Measurements from ENCODE around the gene UQCRHL.

DNA sequence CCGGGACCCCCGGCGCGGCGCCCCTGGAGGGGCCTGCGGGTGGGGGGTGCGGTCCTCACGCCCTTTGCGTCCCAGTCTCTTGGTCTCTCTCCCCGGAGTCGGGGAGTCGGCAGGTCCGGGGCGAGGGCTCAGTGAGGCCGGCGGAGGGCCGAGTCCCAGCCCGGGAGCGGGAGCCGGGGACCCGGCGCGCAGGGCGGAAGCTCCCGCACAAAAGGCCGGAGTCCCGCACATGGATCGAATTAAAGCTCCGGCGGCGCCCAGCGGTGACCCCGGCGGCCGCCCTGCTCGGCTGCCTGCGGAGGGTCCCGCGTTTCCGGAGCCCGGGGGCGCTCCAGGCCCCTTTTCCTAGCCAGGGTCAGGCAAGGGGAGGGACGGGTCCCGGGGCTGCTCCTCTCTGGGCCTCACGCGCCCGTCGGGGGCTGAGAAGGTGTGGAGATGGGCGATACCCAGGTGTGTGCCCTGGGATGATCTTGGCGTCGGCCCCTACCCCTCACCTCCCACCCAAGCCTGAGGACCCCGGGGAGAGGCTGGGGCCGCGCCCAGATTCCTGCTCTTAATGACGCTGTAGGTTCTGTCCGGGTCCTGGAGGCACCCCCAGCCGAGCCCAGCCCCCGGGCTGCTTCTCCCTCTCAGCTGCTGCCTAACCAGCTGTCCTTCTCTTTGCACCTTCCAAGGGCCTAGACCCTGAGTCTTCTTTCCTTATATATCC is 48.3 kb downstream of the UQCRHL start:
- TF ChIP-seq, protein P1, sequence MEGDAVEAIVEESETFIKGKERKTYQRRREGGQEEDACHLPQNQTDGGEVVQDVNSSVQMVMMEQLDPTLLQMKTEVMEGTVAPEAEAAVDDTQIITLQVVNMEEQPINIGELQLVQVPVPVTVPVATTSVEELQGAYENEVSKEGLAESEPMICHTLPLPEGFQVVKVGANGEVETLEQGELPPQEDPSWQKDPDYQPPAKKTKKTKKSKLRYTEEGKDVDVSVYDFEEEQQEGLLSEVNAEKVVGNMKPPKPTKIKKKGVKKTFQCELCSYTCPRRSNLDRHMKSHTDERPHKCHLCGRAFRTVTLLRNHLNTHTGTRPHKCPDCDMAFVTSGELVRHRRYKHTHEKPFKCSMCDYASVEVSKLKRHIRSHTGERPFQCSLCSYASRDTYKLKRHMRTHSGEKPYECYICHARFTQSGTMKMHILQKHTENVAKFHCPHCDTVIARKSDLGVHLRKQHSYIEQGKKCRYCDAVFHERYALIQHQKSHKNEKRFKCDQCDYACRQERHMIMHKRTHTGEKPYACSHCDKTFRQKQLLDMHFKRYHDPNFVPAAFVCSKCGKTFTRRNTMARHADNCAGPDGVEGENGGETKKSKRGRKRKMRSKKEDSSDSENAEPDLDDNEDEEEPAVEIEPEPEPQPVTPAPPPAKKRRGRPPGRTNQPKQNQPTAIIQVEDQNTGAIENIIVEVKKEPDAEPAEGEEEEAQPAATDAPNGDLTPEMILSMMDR (conservative IDR thresholded peaks at IDR 0.05; ENCODE audit: low read depth, low read length) = no peak
- TF ChIP-seq EZH2phosphoT487 (IDR thresholded peaks at IDR 0.05; ENCODE audit: borderline replicate concordance, low read length) (no peak), EZH2 (IDR thresholded peaks at IDR 0.05; ENCODE audit: low read length, unreplicated experiment) (no peak)

Measured in PC-3 (cell line).